ENCODE data around the gene NUP107.

GRCh38 chr12:68671179-68671578 is 15.6 kb upstream of the NUP107 start:
- TF ChIP-seq CTCF (IDR thresholded peaks at IDR 0.05) (no peak), EP300 (IDR thresholded peaks at IDR 0.05) (no peak)

Data from ovary (tissue), 3 donors.